Activated T-cell treated with anti-CD3 and anti-CD28 coated beads, Interleukin-2, amount 50 U/mL, for 72 hours (primary cell): ENCODE measurements around the gene NEK11. TPM values are rescaled to one million over a fixed set of nuclear protein-coding genes. Genes with fewer than 3 reads are reported as not detected.

ENCODE experiments used
- ATAC-seq, 2 donors: fragments of 150-1000 bp; cut with Tn5 transposase; replicated peaks in 1 of 2; 2 replicates each; pipeline ENCODE4 v1.10.0; 2021; ENCODE audit warnings: moderate library complexity in 2 of 2, mild to moderate bottlenecking in 1 of 2
- DNase-seq, 2 donors: peaks; one replicate each; pipeline ENCODE4 v3.0.0; 2021 to 2022; ENCODE audit warnings: mixed read lengths in 1 of 2
- H3K27ac Mint-ChIP-seq: one replicate; pipeline ENCODE4 v1.8.0; 2022; ENCODE audit warnings: mild to moderate bottlenecking, moderate library complexity, mixed read lengths
- H3K27me3 Mint-ChIP-seq: one replicate; pipeline ENCODE4 v1.8.0; 2022; ENCODE audit warnings: low read depth, mixed read lengths
- H3K36me3 Mint-ChIP-seq, 2 donors: one replicate each; pipeline ENCODE4 v1.8.0; 2022; ENCODE audit warnings: mixed read lengths in 2 of 2, mild to moderate bottlenecking in 1 of 2; ENCODE audit not compliant: insufficient read depth in 2 of 2
- H3K4me1 Mint-ChIP-seq: one replicate; pipeline ENCODE4 v1.8.0; 2022; ENCODE audit warnings: low read depth, mixed read lengths
- H3K4me3 Mint-ChIP-seq, 2 donors: one replicate each; pipeline ENCODE4 v1.8.0; 2022; ENCODE audit warnings: mild to moderate bottlenecking in 2 of 2, mixed read lengths in 2 of 2, moderate library complexity in 2 of 2
- H3K9me3 Mint-ChIP-seq, 2 donors: one replicate each; pipeline ENCODE4 v1.8.0; 2022; ENCODE audit warnings: mixed read lengths in 2 of 2
- total RNA-seq, 2 donors: library from RNA; stranded (reverse); gene quantifications; one replicate each; pipeline ENCODE4 v1.2.3, GENCODE V29; 2022

The NEK11 gene
- total RNA-seq, 2 donors from 2014 or later, result 2.7 to 3.1 TPM

- DNase-seq, result peak; percentile 10 to 15
- no peak overlapping the region for H3K27ac Mint-ChIP-seq
- H3K27me3 Mint-ChIP-seq, result no peaks in the 10 kb centered on the region
- peaks cover 0 to 1% of the 10 kb centered on the region in 2 donors for H3K9me3 Mint-ChIP-seq
- H3K4me1 Mint-ChIP-seq, result peaks cover 5% of the 10 kb centered on the region
- ATAC-seq, result peak; percentile 83 to 97
- H3K4me3 Mint-ChIP-seq, result no peak overlapping the region
- no peaks in the 10 kb centered on the region for H3K36me3 Mint-ChIP-seq
Measured at GRCh38 chr3:131174752-131175151, 148.1 kb downstream of the NEK11 start.

GRCh38 chr3:131178710-131179375, 152.2 kb downstream of the NEK11 start:
- no peaks in the 10 kb centered on the region for H3K27me3 Mint-ChIP-seq
- no peak overlapping the region for H3K27ac Mint-ChIP-seq
- ATAC-seq (no peak), DNase-seq (no peak)
- no peak overlapping the region for H3K4me3 Mint-ChIP-seq
- H3K36me3 Mint-ChIP-seq, result peaks cover under 1 to 2% of the 10 kb centered on the region in 2 donors
- H3K4me1 Mint-ChIP-seq, result peaks cover 5% of the 10 kb centered on the region
- H3K9me3 Mint-ChIP-seq, result peaks cover 3 to 6% of the 10 kb centered on the region in 2 donors

- Mint-ChIP-seq H3K4me3 (no peak overlapping the region), H3K4me1 (no peaks in the 10 kb centered on the region), H3K27ac (no peak overlapping the region), H3K27me3 (no peaks in the 10 kb centered on the region), H3K36me3 (no peaks in the 10 kb centered on the region), H3K9me3 (no peaks in the 10 kb centered on the region)
- DNase-seq (no peak), ATAC-seq (no peak)
Measured at GRCh38 chr3:131192701-131193100, 166.0 kb downstream of the NEK11 start.

GRCh38 chr3:131193641-131194238, 167.1 kb downstream of the NEK11 start:
- ATAC-seq (no peak), DNase-seq (no peak)
- H3K27me3 Mint-ChIP-seq, result no peaks in the 10 kb centered on the region
- H3K4me3 Mint-ChIP-seq, result no peak overlapping the region
- H3K36me3 Mint-ChIP-seq, result no peaks in the 10 kb centered on the region
- H3K4me1 Mint-ChIP-seq, result no peaks in the 10 kb centered on the region
- no peaks in the 10 kb centered on the region for H3K9me3 Mint-ChIP-seq
- H3K27ac Mint-ChIP-seq, result no peak overlapping the region

GRCh38 chr3:131194816-131195215, 168.1 kb downstream of the NEK11 start:
- ATAC-seq (no peak), DNase-seq (no peak)
- Mint-ChIP-seq H3K27me3 (no peaks in the 10 kb centered on the region), H3K4me1 (no peaks in the 10 kb centered on the region), H3K27ac (no peak overlapping the region), H3K9me3 (peaks cover 2% of the 10 kb centered on the region in 2 donors), H3K4me3 (no peak overlapping the region), H3K36me3 (peaks cover 3% of the 10 kb centered on the region in 2 donors)

GRCh38 chr3:131200636-131201199, 174.0 kb downstream of the NEK11 start:
- no peak for DNase-seq
- Mint-ChIP-seq H3K4me3 (no peak overlapping the region), H3K4me1 (no peaks in the 10 kb centered on the region), H3K36me3 (peaks cover 3% of the 10 kb centered on the region in 2 donors), H3K27me3 (no peaks in the 10 kb centered on the region), H3K27ac (no peak overlapping the region), H3K9me3 (peaks cover 2 to 7% of the 10 kb centered on the region in 2 donors)
- ATAC-seq, result no peak

GRCh38 chr3:131216330-131216729, 189.7 kb downstream of the NEK11 start:
- H3K27ac Mint-ChIP-seq, result no peak overlapping the region
- peaks cover 6% of the 10 kb centered on the region for H3K4me1 Mint-ChIP-seq
- peaks cover 2 to 5% of the 10 kb centered on the region in 2 donors for H3K9me3 Mint-ChIP-seq
- ATAC-seq (peak; percentile 72 to 86), DNase-seq (no peak)
- H3K36me3 Mint-ChIP-seq, result no peaks in the 10 kb centered on the region
- H3K27me3 Mint-ChIP-seq, result no peaks in the 10 kb centered on the region
- H3K4me3 Mint-ChIP-seq, result no peak overlapping the region

- DNase-seq, result no peak
Measured at GRCh38 chr3:131216801-131217200, 190.1 kb downstream of the NEK11 start.

GRCh38 chr3:131217296-131217741, 190.6 kb downstream of the NEK11 start:
- Mint-ChIP-seq H3K4me1 (peaks cover 6% of the 10 kb centered on the region), H3K36me3 (no peaks in the 10 kb centered on the region), H3K4me3 (no peak overlapping the region), H3K9me3 (peaks cover 0 to 2% of the 10 kb centered on the region in 2 donors), H3K27me3 (no peaks in the 10 kb centered on the region), H3K27ac (no peak overlapping the region)
- ATAC-seq, result no peak
- DNase-seq, result no peak

More at GRCh38 chr3:131216801-131217200, 190.1 kb downstream of the NEK11 start:
- no peaks in the 10 kb centered on the region for H3K36me3 Mint-ChIP-seq
- H3K27ac Mint-ChIP-seq, result no peak overlapping the region
- H3K4me3 Mint-ChIP-seq, result no peak overlapping the region
- peaks cover 6% of the 10 kb centered on the region for H3K4me1 Mint-ChIP-seq
- H3K9me3 Mint-ChIP-seq, result peaks cover 0 to 2% of the 10 kb centered on the region in 2 donors
- peak; percentile 51 to 77 for ATAC-seq
- H3K27me3 Mint-ChIP-seq, result no peaks in the 10 kb centered on the region

- DNase-seq, result no peak
- H3K27ac Mint-ChIP-seq, result no peak overlapping the region
- no peak for ATAC-seq
- peaks cover 6% of the 10 kb centered on the region for H3K4me1 Mint-ChIP-seq
- H3K9me3 Mint-ChIP-seq, result peaks cover 0 to 2% of the 10 kb centered on the region in 2 donors
- no peaks in the 10 kb centered on the region for H3K36me3 Mint-ChIP-seq
- no peak overlapping the region for H3K4me3 Mint-ChIP-seq
- no peaks in the 10 kb centered on the region for H3K27me3 Mint-ChIP-seq
Measured at GRCh38 chr3:131218196-131218595, 191.5 kb downstream of the NEK11 start.

GRCh38 chr3:131221731-131222130, 195.1 kb downstream of the NEK11 start:
- H3K27me3 Mint-ChIP-seq, result no peaks in the 10 kb centered on the region
- DNase-seq (no peak), ATAC-seq (no peak)
- peaks cover 5% of the 10 kb centered on the region for H3K4me1 Mint-ChIP-seq
- H3K4me3 Mint-ChIP-seq, result no peak overlapping the region
- no peaks in the 10 kb centered on the region for H3K9me3 Mint-ChIP-seq
- no peaks in the 10 kb centered on the region for H3K36me3 Mint-ChIP-seq
- H3K27ac Mint-ChIP-seq, result no peak overlapping the region

GRCh38 chr3:131222599-131222998, 195.9 kb downstream of the NEK11 start:
- Mint-ChIP-seq H3K4me3 (no peak overlapping the region), H3K9me3 (no peaks in the 10 kb centered on the region), H3K27me3 (no peaks in the 10 kb centered on the region), H3K27ac (no peak overlapping the region), H3K36me3 (no peaks in the 10 kb centered on the region), H3K4me1 (no peaks in the 10 kb centered on the region)
- ATAC-seq, result no peak
- DNase-seq, result no peak

- H3K4me3 Mint-ChIP-seq, result no peak overlapping the region
- H3K27ac Mint-ChIP-seq, result no peak overlapping the region
- no peaks in the 10 kb centered on the region for H3K4me1 Mint-ChIP-seq
- H3K36me3 Mint-ChIP-seq, result no peaks in the 10 kb centered on the region
- H3K9me3 Mint-ChIP-seq, result no peaks in the 10 kb centered on the region
- H3K27me3 Mint-ChIP-seq, result no peaks in the 10 kb centered on the region
- no peak for DNase-seq
- no peak for ATAC-seq
Measured at GRCh38 chr3:131223373-131224289, 197.0 kb downstream of the NEK11 start.
